ENCODE measurements around the gene GNPTAB.

- TF ChIP-seq CTCF (IDR thresholded peaks at IDR 0.05) (peak; percentile 74 to 83 (median 78)), POLR2A (IDR thresholded peaks at IDR 0.05) (no peak)
These were observed 71.2 kb downstream of the GNPTAB start for GRCh38 chr12:101759396-101760047.
